ENCODE results near the gene RAB3GAP2.

GRCh38 chr1:220099826-220100225, 172.4 kb downstream of the RAB3GAP2 start:
- TF ChIP-seq REST (IDR thresholded peaks at IDR 0.05; ENCODE audit: insufficient replicate concordance, low read depth) (no peak), CTCF (IDR thresholded peaks at IDR 0.05; ENCODE audit: insufficient read depth, low read length) (no peak), POLR2AphosphoS5 (IDR thresholded peaks at IDR 0.05; ENCODE audit: low read depth) (no peak), SPI1 (IDR thresholded peaks at IDR 0.05; ENCODE audit: borderline replicate concordance, low read depth) (no peak)
